Fibroblast of pulmonary artery (primary cell): ENCODE measurements around the gene GPR183.
A peak's percentile ranks its signal among the peaks of the same experiment; 100 is the strongest.

Experiments used
- DNase-seq: peaks from one replicate; pipeline ENCODE4 v3.0.0-alpha.2; 2010; ENCODE audit warnings: low read depth
- H3K4me3 ChIP-seq: replicated peaks from 2 replicates; pipeline ENCODE4 v1.5.1; 2011; ENCODE audit warnings: low read depth, mild to moderate bottlenecking, control low read depth, low read length, moderate library complexity
- TF ChIP-seq, protein P1 (sequence below): IDR thresholded peaks from 2 replicates; pipeline ENCODE4 v1.5.1; 2011; ENCODE audit warnings: mild to moderate bottlenecking, control low read depth, low read length, inconsistent platforms; ENCODE audit errors: missing control alignments

Gene GPR183

DNA sequence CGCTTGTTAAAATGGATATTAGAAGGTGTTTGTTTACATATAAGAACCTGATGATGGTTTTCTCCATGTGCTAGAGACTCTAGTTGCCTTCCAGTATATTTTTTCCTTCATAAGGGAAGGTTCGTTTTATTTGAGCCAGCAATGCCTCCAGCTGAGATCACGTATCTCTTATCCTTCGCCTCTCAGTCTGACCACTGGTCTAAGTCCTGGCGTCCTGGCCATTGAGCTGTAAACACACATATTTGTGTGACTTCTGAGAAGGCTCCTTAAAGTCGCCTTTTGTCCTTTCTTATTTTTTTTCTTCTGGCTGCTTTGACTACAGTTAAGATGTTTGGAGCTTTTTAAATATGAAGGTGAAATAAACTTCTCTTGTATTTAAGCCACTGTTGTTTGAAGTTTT, 23.7 kb upstream of the GPR183 start:
- no peak overlapping the region for H3K4me3 ChIP-seq
- TF ChIP-seq, protein P1, sequence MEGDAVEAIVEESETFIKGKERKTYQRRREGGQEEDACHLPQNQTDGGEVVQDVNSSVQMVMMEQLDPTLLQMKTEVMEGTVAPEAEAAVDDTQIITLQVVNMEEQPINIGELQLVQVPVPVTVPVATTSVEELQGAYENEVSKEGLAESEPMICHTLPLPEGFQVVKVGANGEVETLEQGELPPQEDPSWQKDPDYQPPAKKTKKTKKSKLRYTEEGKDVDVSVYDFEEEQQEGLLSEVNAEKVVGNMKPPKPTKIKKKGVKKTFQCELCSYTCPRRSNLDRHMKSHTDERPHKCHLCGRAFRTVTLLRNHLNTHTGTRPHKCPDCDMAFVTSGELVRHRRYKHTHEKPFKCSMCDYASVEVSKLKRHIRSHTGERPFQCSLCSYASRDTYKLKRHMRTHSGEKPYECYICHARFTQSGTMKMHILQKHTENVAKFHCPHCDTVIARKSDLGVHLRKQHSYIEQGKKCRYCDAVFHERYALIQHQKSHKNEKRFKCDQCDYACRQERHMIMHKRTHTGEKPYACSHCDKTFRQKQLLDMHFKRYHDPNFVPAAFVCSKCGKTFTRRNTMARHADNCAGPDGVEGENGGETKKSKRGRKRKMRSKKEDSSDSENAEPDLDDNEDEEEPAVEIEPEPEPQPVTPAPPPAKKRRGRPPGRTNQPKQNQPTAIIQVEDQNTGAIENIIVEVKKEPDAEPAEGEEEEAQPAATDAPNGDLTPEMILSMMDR: no peak
- DNase-seq: no peak

DNA sequence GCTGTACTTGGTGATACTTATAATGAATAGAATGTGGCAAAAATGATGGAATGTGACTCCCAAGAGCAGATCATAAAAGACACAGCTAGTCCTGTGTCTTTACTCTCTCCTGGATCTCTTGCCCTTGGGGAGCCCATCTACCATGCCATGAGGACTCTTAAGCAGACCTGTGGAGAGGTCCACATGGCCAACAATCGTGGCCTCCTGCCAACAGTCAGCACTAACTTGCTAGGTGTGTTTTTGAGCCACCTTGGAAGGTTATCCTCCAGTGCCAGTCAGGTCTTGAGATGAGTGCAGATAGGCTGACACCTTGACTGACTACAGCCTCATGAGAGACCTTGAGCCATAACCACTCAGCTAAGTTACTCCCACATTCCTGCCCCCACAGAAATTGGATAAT, 22.3 kb upstream of the GPR183 start:
- DNase-seq: no peak
- TF ChIP-seq, protein P1: no peak
- no peak overlapping the region for H3K4me3 ChIP-seq

- TF ChIP-seq, protein P1: no peak
- H3K4me3 ChIP-seq: no peak overlapping the region
- no peak for DNase-seq
These were observed 20.6 kb upstream of the GPR183 start for GRCh38 chr13:99327761-99328160.

DNA sequence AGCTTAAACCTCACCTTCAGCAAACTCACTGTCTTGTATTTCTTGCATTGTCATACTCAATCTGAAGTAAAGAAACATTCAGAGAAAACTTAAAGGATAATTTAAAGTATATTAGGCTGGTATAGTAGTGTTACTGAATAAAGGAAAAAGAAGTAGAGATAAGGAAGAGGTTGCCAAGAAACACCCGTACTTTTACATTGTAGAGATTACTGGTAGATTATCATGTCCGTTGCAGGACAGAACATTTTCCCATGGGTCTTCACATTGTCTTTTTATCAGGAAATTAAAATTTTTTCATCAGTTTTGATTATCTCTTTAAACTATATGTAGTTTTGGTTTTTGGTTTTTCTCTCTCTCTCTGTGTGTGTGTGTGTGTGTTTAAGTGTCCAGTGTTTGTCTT, 19.9 kb upstream of the GPR183 start:
- no peak for DNase-seq
- TF ChIP-seq, protein P1: no peak
- H3K4me3 ChIP-seq: no peak overlapping the region

DNA sequence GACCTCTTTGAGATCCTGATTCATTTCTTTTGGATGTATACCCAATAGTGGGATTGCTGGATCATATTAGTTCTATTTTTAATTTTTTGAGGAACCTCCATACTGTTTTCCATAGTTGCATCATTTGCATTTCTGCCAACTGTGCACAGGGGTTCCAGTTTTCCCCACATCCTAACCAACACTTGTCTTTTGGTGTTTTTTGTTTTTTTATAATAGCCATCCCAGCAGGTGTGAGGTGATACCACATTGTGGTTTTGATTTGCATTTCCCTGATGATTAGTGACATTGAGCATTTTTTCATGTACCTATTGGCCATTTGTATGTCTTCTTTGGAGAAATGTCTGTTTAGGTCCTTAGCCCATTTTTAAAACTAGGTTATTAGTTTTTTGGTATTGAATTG, 18.8 kb upstream of the GPR183 start:
- TF ChIP-seq, protein P1: no peak
- no peak overlapping the region for H3K4me3 ChIP-seq
- DNase-seq: no peak

DNA sequence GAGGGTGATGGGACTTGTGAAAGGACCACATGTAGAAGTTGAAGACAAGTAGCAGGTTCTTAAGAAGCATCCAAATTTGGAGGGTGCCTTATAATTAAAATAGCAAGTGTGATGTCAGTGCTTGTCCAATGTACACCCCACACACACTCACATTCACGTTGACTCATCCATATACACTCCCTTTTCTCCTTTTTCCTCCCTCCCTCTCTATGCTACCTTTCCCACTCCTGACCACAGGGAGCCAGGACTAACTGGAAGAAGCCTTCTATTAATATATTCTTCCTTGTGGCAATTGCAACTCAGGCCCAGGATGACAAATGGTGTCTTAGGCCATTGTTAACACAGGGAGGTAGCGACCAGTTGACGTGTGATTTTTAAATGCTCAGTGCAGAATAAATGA, 16.3 kb upstream of the GPR183 start:
- no peak overlapping the region for H3K4me3 ChIP-seq
- TF ChIP-seq, protein P1: no peak
- DNase-seq: no peak

GRCh38 chr13:99322297-99323103, 15.3 kb upstream of the GPR183 start:
- no peak overlapping the region for H3K4me3 ChIP-seq
- TF ChIP-seq, protein P1: no peak
- DNase-seq: peak; percentile 60
